ENCODE results near the gene ZNF69. TPM values are rescaled to one million over a fixed set of nuclear protein-coding genes. Genes with fewer than 3 reads are reported as not detected.
"Not testable (repeated sequence)": the region's sequence is repeated elsewhere in the genome, so short reads cannot be mapped to it uniquely, and the experiment has no call there.

Gene ZNF69
- total and polyA plus RNA-seq, 7 experiments from 2014 or later = 1.4 to 12.1 (median 4.8) TPM

DNA sequence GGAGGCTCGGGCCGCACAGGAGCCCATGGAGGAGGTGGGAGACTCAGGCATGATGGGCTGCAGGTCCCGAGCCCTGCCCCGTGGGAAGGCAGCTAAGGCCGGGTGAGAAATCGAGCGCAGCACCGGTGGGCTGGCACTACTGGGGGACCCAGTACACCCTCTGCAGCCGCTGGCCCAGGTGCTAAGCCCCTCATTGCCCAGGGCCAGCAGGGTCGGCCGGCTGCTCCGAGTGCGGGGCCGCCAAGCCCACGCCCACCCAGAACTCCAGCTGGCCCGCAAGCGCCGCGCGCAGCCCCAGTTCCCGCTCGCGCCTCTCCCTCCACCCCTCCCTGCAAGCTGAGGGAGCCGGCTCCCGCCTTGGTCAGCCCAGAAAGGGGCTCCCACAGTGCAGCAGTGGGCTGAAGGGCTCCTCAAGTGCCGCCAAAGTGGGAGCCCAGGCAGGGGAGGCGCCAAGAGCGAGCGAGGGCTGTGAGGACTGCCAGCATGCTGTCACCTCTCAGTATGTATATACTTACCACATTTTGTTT is 53.8 kb downstream of the ZNF69 start:
- peaks cover 7 to 56% (median 10%) of the 10 kb centered on the region in 3 experiments for H3K36me3 ChIP-seq (ENCODE audit: control insufficient read depth in 2 of 3, insufficient read depth in 3 of 3, low read length in 3 of 3)
- H3K4me1 Mint-ChIP-seq; CTCF ChIA-PET; H3K27ac ChIP-seq (ENCODE audit: low read depth, low read length); DNase-seq; ATAC-seq; H3K4me1 ChIP-seq (ENCODE audit: control insufficient read depth in 2 of 2, insufficient read depth in 2 of 2, low read length in 2 of 2); H3K4me3 ChIP-seq (ENCODE audit: low read length); POLR2A ChIA-PET; H3K27me3 ChIP-seq (ENCODE audit: control insufficient read depth in 2 of 2, insufficient read depth in 2 of 2, low read length in 2 of 2); H3K27ac Mint-ChIP-seq; H3K4me3 Mint-ChIP-seq; H3K27me3 Mint-ChIP-seq; intact Hi-C loops (cut with micrococcal nuclease): not testable (repeated sequence)
- H3K36me3 Mint-ChIP-seq = peaks cover 17 to 89% (median 82%) of the 10 kb centered on the region in 5 donors
- peaks cover 27 to 67% (median 44%) of the 10 kb centered on the region in 3 experiments for H3K9me3 ChIP-seq (ENCODE audit: control insufficient read depth in 2 of 3, low read length in 3 of 3)
- peaks cover 0 to 91% (median 68%) of the 10 kb centered on the region in 11 donors for H3K9me3 Mint-ChIP-seq

DNA sequence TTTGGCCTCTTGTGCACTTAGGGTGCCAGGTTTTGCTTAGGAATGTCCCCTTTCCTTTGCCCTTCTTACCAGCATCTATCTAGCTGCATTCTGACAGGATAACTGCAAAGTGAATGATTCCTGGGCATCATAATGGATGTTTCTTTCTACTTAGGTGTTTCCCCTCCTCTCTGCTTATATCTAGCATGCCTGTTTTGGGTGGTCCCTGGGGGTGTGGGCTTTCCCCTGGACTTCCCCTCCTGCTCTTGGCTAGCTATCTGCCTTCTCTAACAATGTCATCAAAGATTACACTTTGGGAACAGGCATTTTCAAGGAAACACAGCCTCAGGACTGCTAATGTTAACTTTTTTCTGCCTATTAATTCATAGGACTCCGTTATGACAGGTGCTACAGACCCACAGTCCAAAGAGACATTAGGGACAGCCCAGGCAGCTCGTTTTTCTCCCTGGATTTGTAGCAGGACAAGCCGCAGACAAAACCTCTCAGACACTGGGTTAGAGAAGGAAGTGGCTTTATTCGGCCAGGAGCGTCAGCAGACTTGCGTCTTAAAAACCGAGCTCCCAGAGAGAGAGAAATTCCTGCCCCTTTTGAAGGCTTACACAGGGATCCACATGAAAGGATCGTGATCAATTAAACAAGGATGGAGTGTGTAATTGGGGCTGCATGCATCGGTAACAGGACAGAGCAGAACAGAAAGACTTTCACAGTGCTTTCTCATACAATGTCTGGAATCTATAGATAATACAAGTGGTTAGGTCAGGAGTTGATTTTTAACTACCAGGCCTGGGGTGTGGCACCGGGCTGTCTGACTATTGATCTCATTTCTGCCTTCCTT is 54.6 kb downstream of the ZNF69 start:
- no peak for DNase-seq
- Histone ChIP-seq H3K36me3 (ENCODE audit: control insufficient read depth in 2 of 3, insufficient read depth in 3 of 3, low read length in 3 of 3) (peaks cover 14 to 64% (median 16%) of the 10 kb centered on the region in 3 experiments), H3K4me1 (ENCODE audit: control insufficient read depth in 2 of 2, insufficient read depth in 2 of 2, low read length in 2 of 2) (no peaks in the 10 kb centered on the region), H3K9me3 (ENCODE audit: control insufficient read depth in 2 of 3, low read length in 3 of 3) (peaks cover 29 to 74% (median 47%) of the 10 kb centered on the region in 3 experiments), H3K27me3 (ENCODE audit: control insufficient read depth in 2 of 2, insufficient read depth in 2 of 2, low read length in 2 of 2) (no peaks in the 10 kb centered on the region), H3K27ac (ENCODE audit: low read depth, low read length) (no peak overlapping the region), H3K4me3 (ENCODE audit: low read length) (no peak overlapping the region)
- peaks cover 0 to 91% (median 68%) of the 10 kb centered on the region in 11 donors for H3K9me3 Mint-ChIP-seq
- no peak overlapping the region for H3K27ac Mint-ChIP-seq
- intact Hi-C loops (cut with micrococcal nuclease) = no loop called here
- ChIA-PET POLR2A (interaction anchor here (1.1 kb wide), 1 partner anchor 553 kb away, joined by 3 read pairs; no protein-coding TSS in a partner anchor), CTCF (no interaction called here)
- no peak for ATAC-seq
- H3K36me3 Mint-ChIP-seq = peaks cover 19 to 90% (median 83%) of the 10 kb centered on the region in 5 donors
- no peaks in the 10 kb centered on the region for H3K27me3 Mint-ChIP-seq
- H3K4me1 Mint-ChIP-seq = peaks cover 0 to 5% (median 0%) of the 10 kb centered on the region in 7 donors
- no peak overlapping the region for H3K4me3 Mint-ChIP-seq

DNA sequence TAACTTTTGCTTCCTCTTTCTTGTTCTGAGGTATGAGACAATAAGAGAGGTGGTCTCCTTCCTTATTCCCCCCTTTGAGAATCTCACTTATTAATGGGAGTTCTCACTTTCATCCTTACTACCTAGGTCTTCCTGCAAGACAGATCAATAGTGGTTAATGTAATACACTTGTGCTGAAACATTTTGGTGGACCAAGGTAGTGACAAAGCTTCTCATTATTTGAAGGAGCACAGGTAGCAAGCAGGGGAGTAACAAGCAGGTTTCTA is 55.2 kb downstream of the ZNF69 start:
- intact Hi-C loops (cut with micrococcal nuclease) = no loop called here
- ATAC-seq = no peak
- H3K4me1 ChIP-seq (ENCODE audit: control insufficient read depth in 2 of 2, insufficient read depth in 2 of 2, low read length in 2 of 2) = no peaks in the 10 kb centered on the region
- CTCF ChIA-PET = no interaction called here
- peak overlapping the region in 1 of 10 donors; percentile 39 for H3K4me3 Mint-ChIP-seq
- no peak overlapping the region for H3K4me3 ChIP-seq (ENCODE audit: low read length)
- peaks cover 0 to 92% (median 70%) of the 10 kb centered on the region in 11 donors for H3K9me3 Mint-ChIP-seq
- peaks cover 24 to 91% (median 85%) of the 10 kb centered on the region in 5 donors for H3K36me3 Mint-ChIP-seq
- peaks cover 19 to 70% (median 21%) of the 10 kb centered on the region in 3 experiments for H3K36me3 ChIP-seq (ENCODE audit: control insufficient read depth in 2 of 3, insufficient read depth in 3 of 3, low read length in 3 of 3)
- POLR2A ChIA-PET = interaction anchor here (1.1 kb wide), 1 partner anchor 552 kb away, joined by 3 read pairs; no protein-coding TSS in a partner anchor
- H3K27me3 Mint-ChIP-seq = no peaks in the 10 kb centered on the region
- H3K4me1 Mint-ChIP-seq = peaks cover 0 to 5% (median 0%) of the 10 kb centered on the region in 7 donors
- H3K9me3 ChIP-seq (ENCODE audit: control insufficient read depth in 2 of 3, low read length in 3 of 3) = peaks cover 29 to 73% (median 50%) of the 10 kb centered on the region in 3 experiments
- peak overlapping the region in 1 of 9 donors; percentile 66 for H3K27ac Mint-ChIP-seq
- H3K27me3 ChIP-seq (ENCODE audit: control insufficient read depth in 2 of 2, insufficient read depth in 2 of 2, low read length in 2 of 2) = no peaks in the 10 kb centered on the region
- H3K27ac ChIP-seq (ENCODE audit: low read depth, low read length) = no peak overlapping the region
- peak in 1 of 9 donors; percentile 8 for DNase-seq

DNA sequence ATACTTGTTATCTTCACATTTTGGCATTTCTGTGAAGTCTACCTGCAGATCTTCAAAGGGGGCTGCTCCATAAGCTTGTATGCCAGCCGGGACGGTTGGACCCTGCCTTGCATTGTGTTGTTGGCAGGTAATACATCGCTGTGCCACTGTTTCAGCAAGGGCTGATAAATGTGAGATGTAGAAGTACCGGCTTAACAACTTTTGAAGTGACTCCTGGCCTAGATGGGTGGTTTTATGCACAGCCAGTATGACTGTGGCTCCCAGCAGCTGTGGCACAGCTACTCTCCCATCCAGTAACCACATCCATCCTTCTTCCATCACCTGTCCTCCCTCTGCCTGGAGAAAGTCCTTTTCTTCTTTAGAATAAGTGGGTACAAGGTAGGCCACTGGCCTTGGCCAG is 57.1 kb downstream of the ZNF69 start:
- ChIA-PET POLR2A (no interaction called here), CTCF (interaction anchor here (0.6 kb wide), 1 partner anchor 16 kb away, joined by 4 read pairs; no protein-coding TSS in a partner anchor)
- Mint-ChIP-seq H3K4me3 (no peak overlapping the region), H3K36me3 (peaks cover 39 to 95% (median 93%) of the 10 kb centered on the region in 5 donors), H3K4me1 (peaks cover 0 to 5% (median 0%) of the 10 kb centered on the region in 7 donors), H3K9me3 (peaks cover 5 to 96% (median 77%) of the 10 kb centered on the region in 11 donors), H3K27me3 (no peaks in the 10 kb centered on the region), H3K27ac (no peak overlapping the region)
- Histone ChIP-seq H3K36me3 (ENCODE audit: control insufficient read depth in 2 of 3, insufficient read depth in 3 of 3, low read length in 3 of 3) (peaks cover 34 to 86% (median 37%) of the 10 kb centered on the region in 3 experiments), H3K4me1 (ENCODE audit: control insufficient read depth in 2 of 2, insufficient read depth in 2 of 2, low read length in 2 of 2) (no peaks in the 10 kb centered on the region), H3K27me3 (ENCODE audit: control insufficient read depth in 2 of 2, insufficient read depth in 2 of 2, low read length in 2 of 2) (no peaks in the 10 kb centered on the region), H3K9me3 (ENCODE audit: control insufficient read depth in 2 of 3, low read length in 3 of 3) (peaks cover 43 to 86% (median 68%) of the 10 kb centered on the region in 3 experiments), H3K4me3 (ENCODE audit: low read length) (no peak overlapping the region), H3K27ac (ENCODE audit: low read depth, low read length) (no peak overlapping the region)
- intact Hi-C loops (cut with micrococcal nuclease) = no loop called here
- no peak for DNase-seq
- no peak for ATAC-seq

DNA sequence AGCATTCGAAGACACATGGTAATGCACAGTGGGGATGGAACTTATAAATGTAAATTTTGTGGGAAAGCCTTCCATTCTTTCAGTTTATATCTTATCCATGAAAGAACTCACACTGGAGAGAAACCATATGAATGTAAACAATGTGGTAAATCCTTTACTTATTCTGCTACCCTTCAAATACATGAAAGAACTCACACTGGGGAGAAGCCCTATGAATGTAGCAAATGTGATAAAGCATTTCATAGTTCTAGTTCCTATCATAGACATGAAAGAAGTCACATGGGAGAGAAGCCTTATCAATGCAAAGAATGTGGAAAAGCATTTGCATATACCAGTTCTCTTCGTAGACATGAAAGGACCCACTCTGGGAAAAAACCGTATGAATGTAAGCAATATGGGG is 61.1 kb downstream of the ZNF69 start:
- Histone ChIP-seq H3K36me3 (ENCODE audit: control insufficient read depth in 2 of 3, insufficient read depth in 3 of 3, low read length in 3 of 3) (peaks cover 30 to 72% (median 43%) of the 10 kb centered on the region in 3 experiments), H3K4me1 (ENCODE audit: control insufficient read depth in 2 of 2, insufficient read depth in 2 of 2, low read length in 2 of 2) (no peaks in the 10 kb centered on the region), H3K4me3 (ENCODE audit: low read length) (no peak overlapping the region), H3K27ac (ENCODE audit: low read depth, low read length) (no peak overlapping the region), H3K9me3 (ENCODE audit: control insufficient read depth in 2 of 3, low read length in 3 of 3) (peaks cover 32 to 100% (median 63%) of the 10 kb centered on the region in 3 experiments), H3K27me3 (ENCODE audit: control insufficient read depth in 2 of 2, insufficient read depth in 2 of 2, low read length in 2 of 2) (no peaks in the 10 kb centered on the region)
- Mint-ChIP-seq H3K36me3 (peaks cover 39 to 92% (median 87%) of the 10 kb centered on the region in 5 donors), H3K4me1 (no peaks in the 10 kb centered on the region), H3K27me3 (no peaks in the 10 kb centered on the region), H3K9me3 (peaks cover 5 to 98% (median 80%) of the 10 kb centered on the region in 11 donors), H3K27ac (peak overlapping the region in 4 of 9 donors; percentile 21 to 59 (median 37)), H3K4me3 (no peak overlapping the region)
- intact Hi-C loops (cut with micrococcal nuclease) = no loop called here
- no peak for ATAC-seq
- CTCF ChIA-PET = no interaction called here
- DNase-seq = no peak
- POLR2A ChIA-PET = no interaction called here

DNA sequence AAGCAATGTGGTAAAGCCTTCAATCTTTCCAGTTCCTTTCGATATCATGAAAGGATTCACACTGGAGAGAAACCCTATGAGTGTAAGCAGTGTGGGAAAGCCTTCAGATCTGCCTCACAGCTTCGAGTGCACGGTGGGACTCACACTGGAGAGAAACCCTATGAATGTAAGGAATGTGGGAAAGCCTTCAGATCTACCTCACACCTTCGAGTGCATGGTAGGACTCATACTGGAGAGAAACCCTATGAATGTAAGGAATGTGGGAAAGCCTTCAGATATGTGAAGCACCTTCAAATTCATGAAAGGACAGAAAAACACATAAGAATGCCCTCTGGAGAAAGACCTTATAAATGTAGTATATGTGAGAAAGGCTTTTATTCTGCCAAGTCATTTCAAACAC is 61.6 kb downstream of the ZNF69 start:
- Histone ChIP-seq H3K27ac (ENCODE audit: low read depth, low read length) (no peak overlapping the region), H3K4me1 (ENCODE audit: control insufficient read depth in 2 of 2, insufficient read depth in 2 of 2, low read length in 2 of 2) (no peaks in the 10 kb centered on the region), H3K27me3 (ENCODE audit: control insufficient read depth in 2 of 2, insufficient read depth in 2 of 2, low read length in 2 of 2) (no peaks in the 10 kb centered on the region), H3K36me3 (ENCODE audit: control insufficient read depth in 2 of 3, insufficient read depth in 3 of 3, low read length in 3 of 3) (peaks cover 30 to 67% (median 43%) of the 10 kb centered on the region in 3 experiments), H3K9me3 (ENCODE audit: control insufficient read depth in 2 of 3, low read length in 3 of 3) (peaks cover 28 to 100% (median 57%) of the 10 kb centered on the region in 3 experiments), H3K4me3 (ENCODE audit: low read length) (no peak overlapping the region)
- ChIA-PET POLR2A (no interaction called here), CTCF (no interaction called here)
- DNase-seq = peak in 3 of 9 donors; percentile 14 to 21 (median 17)
- Mint-ChIP-seq H3K27ac (peak overlapping the region in 4 of 9 donors; percentile 21 to 59 (median 41)), H3K4me1 (no peaks in the 10 kb centered on the region), H3K4me3 (no peak overlapping the region), H3K36me3 (peaks cover 39 to 91% (median 81%) of the 10 kb centered on the region in 5 donors), H3K9me3 (peaks cover 8 to 98% (median 76%) of the 10 kb centered on the region in 11 donors), H3K27me3 (no peaks in the 10 kb centered on the region)
- intact Hi-C loops (cut with micrococcal nuclease) = no loop called here
- ATAC-seq = no peak
